HG03565 (cell line): Measurements from ENCODE around the gene RHBDD1.
A peak's percentile ranks its signal among the peaks of the same experiment; 100 is the strongest.

Source experiments
- ATAC-seq: cut with Tn5 transposase; IDR thresholded peaks from one replicate; pipeline ENCODE4 v1.9.1; 2021; ENCODE audit warnings: mild to moderate bottlenecking, moderate library complexity; ENCODE audit not compliant: unreplicated experiment

RHBDD1 gene

GRCh38 chr2:226909836-226910235 is 74.0 kb downstream of the RHBDD1 start:
- ATAC-seq = no peak

DNA sequence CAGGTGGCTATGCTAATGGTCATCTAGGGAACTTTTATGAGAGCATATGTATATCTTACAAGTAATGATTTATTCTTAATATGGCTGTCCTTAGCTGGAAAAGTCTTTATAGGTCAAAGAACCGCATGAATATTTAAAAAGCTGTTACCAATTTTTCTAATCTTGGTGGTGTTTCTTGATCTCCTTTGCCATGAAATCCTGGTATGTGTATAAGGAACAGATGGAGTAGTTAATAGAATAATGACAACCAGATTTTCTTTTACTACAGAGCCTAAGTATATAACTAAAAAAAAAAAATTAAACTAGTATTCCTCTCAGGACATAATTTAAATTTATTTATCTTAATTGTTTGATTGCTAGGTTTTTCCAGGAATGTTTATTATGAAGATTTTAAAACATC is 74.5 kb downstream of the RHBDD1 start:
- no peak for ATAC-seq

DNA sequence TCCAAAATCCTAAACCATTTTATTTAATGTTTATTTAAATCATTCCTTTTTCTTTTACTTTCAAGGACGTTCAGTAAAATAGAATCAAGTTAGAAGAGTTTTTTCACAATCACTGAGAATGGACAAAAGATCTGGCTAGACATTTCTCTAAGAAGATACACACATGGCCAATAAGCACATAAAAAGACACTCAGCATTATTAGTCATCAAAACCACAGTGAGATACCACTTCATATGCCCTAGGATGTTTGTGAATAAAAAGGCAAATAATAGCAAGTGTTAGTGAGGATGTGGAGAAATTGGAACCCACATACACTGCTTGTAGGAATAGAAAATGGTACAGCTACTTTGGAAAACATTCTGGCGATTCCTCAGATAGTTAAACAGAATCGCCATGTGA is 76.1 kb downstream of the RHBDD1 start:
- no peak for ATAC-seq

DNA sequence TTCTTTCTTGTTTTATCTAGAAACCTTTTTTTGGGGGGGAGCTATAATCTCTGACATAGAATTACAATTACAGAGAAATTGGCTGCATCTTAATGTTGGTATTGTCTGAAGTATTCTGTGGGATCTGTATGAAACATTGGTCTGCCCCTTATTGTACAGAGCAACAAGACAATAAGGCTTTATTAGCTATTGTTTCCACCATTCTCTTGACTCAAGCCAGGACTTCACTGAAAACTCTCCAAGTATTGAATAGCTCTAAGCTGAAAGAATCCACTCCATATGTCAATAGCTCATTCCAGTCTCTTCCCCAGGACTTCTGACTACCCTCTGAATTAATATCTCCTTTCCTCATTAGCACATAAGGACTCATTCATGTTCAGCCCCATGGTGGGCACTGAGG is 77.8 kb downstream of the RHBDD1 start:
- ATAC-seq = no peak

GRCh38 chr2:226915846-226916360 is 80.0 kb downstream of the RHBDD1 start:
- no peak for ATAC-seq

DNA sequence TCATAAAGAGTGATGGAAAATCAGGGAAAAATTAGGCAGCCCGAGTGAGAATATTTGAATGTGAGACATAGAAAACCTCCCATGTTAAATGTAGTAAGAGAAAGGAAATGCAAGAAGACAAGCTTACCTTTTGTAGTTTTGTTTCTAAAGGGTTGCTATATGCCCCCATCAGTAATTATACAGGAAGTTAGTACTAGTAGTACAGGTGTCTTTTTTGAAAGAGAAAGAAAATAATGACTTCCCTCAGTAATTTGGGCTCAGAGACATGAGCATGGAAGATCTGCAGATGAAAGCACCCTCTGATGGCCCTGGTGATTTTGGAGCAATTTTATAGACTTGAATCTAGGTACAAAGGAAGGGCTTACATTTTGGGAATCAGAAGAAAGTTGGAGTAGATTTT is 80.8 kb downstream of the RHBDD1 start:
- peak; percentile 61 for ATAC-seq

DNA sequence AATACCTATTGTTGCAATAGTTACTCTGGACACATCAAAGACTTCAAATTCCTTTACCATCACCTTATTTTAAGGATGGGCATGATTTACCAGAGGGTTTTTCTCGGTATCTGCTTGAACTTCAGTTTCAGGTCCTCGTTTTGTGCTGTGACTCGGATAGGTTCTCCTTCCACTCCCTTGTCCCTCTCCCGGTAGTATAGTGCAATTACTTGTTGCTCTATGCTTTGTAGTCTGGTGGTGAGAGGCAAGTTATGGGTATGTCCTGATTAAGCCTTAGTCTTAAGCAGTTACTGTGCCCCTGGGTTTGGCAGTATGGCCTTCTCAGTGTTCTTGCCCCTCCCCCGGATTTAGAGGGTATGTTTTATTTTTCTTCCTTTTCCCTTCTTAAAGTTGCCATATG is 96.6 kb downstream of the RHBDD1 start:
- ATAC-seq = no peak

GRCh38 chr2:226934546-226935201 is 98.8 kb downstream of the RHBDD1 start:
- ATAC-seq = no peak

DNA sequence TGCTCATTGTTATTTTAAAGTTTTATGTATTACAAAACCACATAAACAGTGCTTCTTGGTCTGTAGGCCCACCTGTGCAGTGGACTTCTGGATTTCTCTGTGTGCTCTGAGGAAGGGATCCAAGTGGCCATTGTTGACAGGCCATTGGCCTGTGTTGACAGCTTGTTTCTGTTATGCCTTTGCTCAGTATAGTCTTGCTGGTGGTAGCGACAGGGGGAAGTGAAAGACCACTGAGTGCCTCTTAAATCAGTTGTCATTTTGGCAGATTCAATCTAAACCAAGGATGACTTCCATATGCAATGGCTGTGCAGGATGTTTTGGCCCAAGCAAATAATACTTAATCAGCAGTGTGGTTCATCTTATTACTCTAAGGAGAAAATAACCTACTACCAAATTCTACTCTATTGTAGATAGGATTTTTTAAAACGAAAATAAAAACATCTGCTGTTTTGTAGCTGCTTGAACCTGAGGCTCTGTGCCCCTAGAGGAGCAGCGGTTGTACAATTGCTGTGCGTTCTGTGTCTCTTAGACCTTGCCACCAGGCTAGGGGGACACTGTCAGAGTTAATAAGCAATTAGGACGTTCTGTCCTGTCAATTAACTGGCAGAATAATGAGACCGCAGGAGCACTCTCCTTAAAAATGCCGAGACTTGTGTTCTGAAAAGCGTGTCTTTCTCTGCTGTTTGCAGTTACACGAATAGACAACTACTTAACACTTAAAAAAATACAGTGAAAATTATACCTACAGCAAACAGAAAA is 108.2 kb downstream of the RHBDD1 start:
- ATAC-seq = peak; percentile 49

GRCh38 chr2:226953206-226953605 is 117.4 kb downstream of the RHBDD1 start:
- no peak for ATAC-seq

GRCh38 chr2:226953826-226954225 is 118.0 kb downstream of the RHBDD1 start:
- ATAC-seq = no peak

DNA sequence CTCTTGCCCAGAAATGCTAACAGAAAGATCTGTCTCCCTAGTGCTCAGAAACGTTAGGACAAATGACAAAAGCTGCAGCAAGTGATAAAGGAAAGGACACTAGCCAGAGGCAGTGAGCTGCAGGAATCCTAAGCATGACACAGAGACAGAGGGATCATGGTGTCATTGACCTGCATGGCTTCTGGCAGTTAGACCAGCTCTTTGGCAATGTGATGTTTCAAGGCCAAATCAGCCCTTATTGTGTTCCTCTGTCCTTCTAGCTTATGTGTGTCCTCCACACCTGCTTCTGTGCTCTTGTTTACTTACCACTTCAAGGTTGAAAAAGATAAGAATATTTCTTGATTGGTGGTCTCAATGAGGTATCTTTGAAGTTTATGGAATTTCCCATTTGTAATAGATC is 120.8 kb downstream of the RHBDD1 start:
- ATAC-seq = no peak

DNA sequence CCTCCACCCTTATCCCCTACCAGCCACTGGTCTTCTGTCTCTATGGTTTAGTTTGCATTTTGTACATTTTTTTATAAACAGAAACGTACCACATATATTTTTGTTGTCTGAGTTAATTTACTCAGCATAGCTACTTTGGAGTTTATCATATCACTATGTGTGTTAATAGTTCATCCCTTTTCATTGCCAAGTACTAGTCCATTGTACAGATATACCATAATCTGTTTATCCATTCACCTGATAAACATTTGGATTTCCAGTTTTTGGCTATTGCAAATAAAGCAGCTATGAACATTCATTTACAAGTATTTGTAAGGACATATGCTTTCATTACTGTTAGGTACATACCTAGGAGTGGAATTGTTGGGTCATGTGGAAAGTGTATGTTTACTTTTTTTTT is 123.6 kb downstream of the RHBDD1 start:
- no peak for ATAC-seq

DNA sequence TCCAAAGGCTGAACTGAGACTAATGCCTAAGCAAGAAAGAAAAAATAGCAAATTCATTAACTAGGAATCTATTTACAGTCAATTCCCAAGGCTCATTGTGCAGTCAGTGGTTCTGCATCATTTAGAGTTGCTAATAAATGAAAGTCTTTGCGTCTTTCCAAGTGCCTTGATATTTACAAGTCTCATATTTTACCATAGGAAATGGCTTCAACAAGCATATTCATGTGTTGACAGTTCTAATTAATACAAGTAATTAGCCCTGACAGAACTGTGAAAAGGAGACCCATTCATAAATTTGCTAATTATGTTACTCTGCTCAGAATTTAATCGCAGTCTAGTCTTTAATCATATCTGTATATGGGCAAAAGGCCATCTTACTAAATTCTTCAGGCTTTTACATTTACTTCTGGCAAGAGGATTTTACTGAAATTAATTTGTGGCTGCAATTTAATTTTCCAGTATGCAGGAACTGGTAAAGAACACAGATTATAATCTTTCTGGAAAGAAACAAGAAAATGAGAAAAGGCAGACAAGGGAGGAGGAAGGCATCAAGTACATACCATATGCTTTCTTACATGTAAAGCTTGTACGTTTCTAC is 126.4 kb downstream of the RHBDD1 start:
- ATAC-seq = no peak

DNA sequence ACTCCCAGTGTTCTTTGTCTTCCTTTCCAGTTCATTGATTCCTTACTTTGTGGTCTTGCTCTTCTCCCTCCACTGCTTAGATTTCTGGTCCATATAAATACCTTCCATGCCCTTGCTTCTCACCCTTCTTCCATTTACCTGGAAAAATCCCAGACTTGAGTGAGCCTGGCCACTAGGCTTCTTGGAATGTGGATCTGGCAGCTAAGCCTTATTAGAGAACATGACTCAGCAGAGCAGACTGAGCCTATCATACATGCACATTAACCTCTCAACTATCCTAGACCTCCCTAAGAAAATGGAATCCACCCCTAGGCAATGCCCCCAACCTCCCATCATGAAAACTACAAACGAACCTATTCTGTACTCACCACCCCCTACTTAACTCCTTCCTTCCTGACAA is 127.7 kb downstream of the RHBDD1 start:
- ATAC-seq = no peak

DNA sequence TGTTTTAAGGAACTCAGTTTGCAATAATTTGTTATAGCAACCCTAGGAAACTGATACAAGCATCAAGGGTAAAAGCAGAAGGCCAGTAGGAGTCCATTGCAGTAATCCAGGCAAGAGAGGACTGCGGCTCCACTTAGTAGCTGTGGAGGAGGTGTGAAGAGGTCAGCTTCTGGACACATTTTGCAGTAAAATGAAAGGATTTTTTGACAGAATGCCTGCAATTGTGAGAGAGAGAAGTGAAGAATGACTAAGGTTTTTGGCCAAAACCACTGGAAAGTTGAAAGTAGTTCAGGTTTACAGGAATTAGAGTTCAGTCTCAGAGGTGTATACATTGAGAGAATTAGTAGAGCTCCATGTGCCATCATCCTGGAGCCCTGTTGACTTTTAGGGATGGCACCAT is 129.5 kb downstream of the RHBDD1 start:
- ATAC-seq = no peak

GRCh38 chr2:226969417-226970080 is 133.7 kb downstream of the RHBDD1 start:
- no peak for ATAC-seq

DNA sequence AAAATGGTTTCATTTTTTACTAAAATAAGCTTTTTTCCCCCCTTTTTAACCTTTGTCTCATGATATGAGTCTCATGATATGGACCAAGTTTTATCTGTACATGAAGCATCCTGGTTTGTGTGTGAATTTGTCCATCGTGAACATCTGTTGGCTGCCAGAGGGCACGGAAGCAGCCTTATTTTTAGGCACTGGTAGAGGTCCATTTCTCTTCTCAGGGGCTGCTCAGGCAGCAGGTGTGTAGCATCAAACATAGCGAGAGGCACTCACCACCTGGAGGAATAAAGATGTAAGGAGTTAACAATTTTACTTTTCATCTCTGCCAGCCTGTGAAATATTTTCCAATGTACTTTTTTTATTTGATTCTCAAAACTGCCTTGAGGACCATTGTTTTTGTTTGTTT is 134.5 kb downstream of the RHBDD1 start:
- ATAC-seq = no peak

- ATAC-seq = no peak
Observed at GRCh38 chr2:226971084-226971483, 135.2 kb downstream of the RHBDD1 start.

GRCh38 chr2:226971770-226972169 is 135.9 kb downstream of the RHBDD1 start:
- ATAC-seq = no peak

DNA sequence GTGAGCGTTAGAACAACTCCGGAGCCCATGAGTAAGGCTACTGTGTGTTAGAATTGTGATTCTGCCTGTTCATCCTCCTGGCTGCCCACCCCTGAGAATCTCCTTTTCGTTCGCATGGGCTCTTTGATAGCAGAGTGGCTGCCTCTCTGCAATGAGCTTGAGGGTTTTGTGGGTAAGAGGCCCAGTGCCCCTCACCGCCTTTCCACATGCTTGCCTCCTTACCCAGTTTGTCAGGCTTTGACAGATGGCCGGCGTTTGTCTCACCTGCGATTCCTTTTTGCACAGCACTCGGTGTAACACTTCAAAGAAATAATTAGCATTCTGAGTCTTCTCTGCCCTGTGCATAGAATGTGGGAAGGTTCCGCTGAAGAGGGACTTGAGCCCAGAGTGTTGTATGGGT is 138.0 kb downstream of the RHBDD1 start:
- ATAC-seq = no peak
